Heart right ventricle (tissue), 16 donors: ENCODE data around the gene MRAS. TPM values are rescaled to one million over a fixed set of nuclear protein-coding genes. Genes with fewer than 3 reads are reported as not detected.

Source experiments
- ATAC-seq, 8 donors: fragments of 200-7000 bp; cut with Tn5 transposase; one replicate each; pipeline ENCODE4 v1.9.1; 2020; ENCODE audit warnings: mild to moderate bottlenecking in 8 of 8, moderate library complexity in 8 of 8, moderate number of reproducible peaks in 1 of 8
- DNase-seq, 2 donors: peaks; one replicate each; pipeline ENCODE4 v3.0.0-alpha.2; 2020
- H3K27ac ChIP-seq, 10 donors: fragments of 200-600 bp; sonication (generic) in 2 of 10; one replicate each; pipeline versions ENCODE4 v1.5.0 to v1.8.0; 2020 to 2022; ENCODE audit warnings: mild to moderate bottlenecking in 3 of 10
- H3K27me3 ChIP-seq, 7 donors: fragments of 200-600 bp; one replicate each; pipeline ENCODE4 v1.8.0; 2021 to 2022; ENCODE audit warnings: mild to moderate bottlenecking in 2 of 7
- H3K36me3 ChIP-seq, 9 donors: fragments of 200-600 bp; sonication (generic) in 1 of 9; one replicate each; pipeline versions ENCODE4 v1.5.0 to v1.8.0; 2020 to 2022; ENCODE audit warnings: mild to moderate bottlenecking in 2 of 9
- H3K4me1 ChIP-seq, 9 donors: fragments of 200-600 bp; sonication (generic) in 1 of 9; one replicate each; pipeline versions ENCODE4 v1.5.0 to v1.8.0; 2020 to 2022; ENCODE audit warnings: mild to moderate bottlenecking in 4 of 9
- H3K4me3 ChIP-seq, 10 donors: fragments of 200-600 bp; sonication (generic) in 2 of 10; one replicate each; pipeline versions ENCODE4 v1.5.0 to v1.8.0; 2020 to 2022; ENCODE audit warnings: mild to moderate bottlenecking in 7 of 10, moderate library complexity in 2 of 10
- H3K9me3 ChIP-seq, 11 donors: fragments of 200-600 bp in 10 of 11; sonication (generic) in 2 of 11; one replicate each; pipeline versions ENCODE4 v1.5.0 to v1.8.0; 2013 to 2022; ENCODE audit warnings: mild to moderate bottlenecking in 2 of 11, control low read depth in 1 of 11, moderate library complexity in 1 of 11
- WGBS, 2 donors: extraction: QIAGEN DNeasy Blood & Tissue Kit; methylation state at CpG; one replicate each; pipeline ENCODE4 v1.1.7; 2013; ENCODE audit warnings: inconsistent platforms in 1 of 2; 5-methylcytosine and 5-hydroxymethylcytosine counted together
- intact Hi-C, 10 donors: fragments of 100-400 bp; cut with DNase I; formaldehyde crosslinking; loops; one replicate each; pipeline versions ENCODE4 v1.11.1 to v1.14.2; 2022
- polyA plus RNA-seq, 2 donors: library from polyadenylated mRNA; stranded (reverse); fragments of 200-250 nt; gene quantifications; one replicate each; pipeline ENCODE4 v1.2.3, GENCODE V29; 2013
- total RNA-seq, 10 donors: library from RNA; stranded (reverse); fragmentation: NEBNext Ultra II Directional in 3 of 10; extraction: Animal tissue kit (Norgen Biotek cat#: 25700) in 3 of 10; gene quantifications; one replicate each; pipeline versions ENCODE4 v1.2.1 to v1.2.4, GENCODE V29; 2021 to 2023
- TF ChIP-seq, protein P1 (sequence below), 9 donors: fragments of 200-600 bp; sonication (generic) in 2 of 9; IDR thresholded peaks; one replicate each; pipeline versions ENCODE4 v1.5.0 to v1.8.0; 2021 to 2022; ENCODE audit warnings: antibody characterized with exemption in 9 of 9, mild to moderate bottlenecking in 5 of 9, moderate library complexity in 1 of 9
- donor health status: Arrhythmogenic right ventricular cardiomyopathy.
- donor health status: ischemic (EF 13 %, LVEDD 7.1; RV severe dilation, severe dysfunction).
- donor health status: healthy with polysubstance abuse.
- donor health status: DM: no; HTN: yes; CAD: no.
- donor health status: DM: no; HTN: no; CAD: no.
- donor health status: ischemic (EF 25% LVEDD 6.9; RV normal size, moderate dysfunction).
- donor health status: ischemic (EF 25% LVEDD 5.7; RV mildly dilated, moderate dysfunction).
- donor health status: healthy.
- donor health status: DM: yes; HTN: yes; CAD: no.
- donor health status: Ischemic cardiomyopathy.
- donor health status: ischemic (EF 35%, LVEDD 5.7; RV mildly dilated, moderate dysfunction).
- donor health status: nonischemic (EF 11% LVEDD 7.7; RV severe dilation, severe dysfunction).
- donor health status: DM: yes; HTN: yes; CAD: no.
- donor health status: PGD.
- donor health status: ischemic (EF 29% LVEDD 5.4; RV normal size, mild dysfunction).
- donor health status: nonischemic (EF 23%, LVEDD 6.1; RV moderate dilation, normal function).

MRAS gene
- total and polyA plus RNA-seq, 12 donors: 78.6 to 381 (median 256) TPM

- Histone ChIP-seq H3K27me3 (no peaks in the 10 kb centered on the region), H3K36me3 (no peaks in the 10 kb centered on the region), H3K4me3 (no peak overlapping the region), H3K9me3 (no peaks in the 10 kb centered on the region), H3K4me1 (no peaks in the 10 kb centered on the region), H3K27ac (no peak overlapping the region)
- ATAC-seq: no peak
- TF ChIP-seq, protein P1, sequence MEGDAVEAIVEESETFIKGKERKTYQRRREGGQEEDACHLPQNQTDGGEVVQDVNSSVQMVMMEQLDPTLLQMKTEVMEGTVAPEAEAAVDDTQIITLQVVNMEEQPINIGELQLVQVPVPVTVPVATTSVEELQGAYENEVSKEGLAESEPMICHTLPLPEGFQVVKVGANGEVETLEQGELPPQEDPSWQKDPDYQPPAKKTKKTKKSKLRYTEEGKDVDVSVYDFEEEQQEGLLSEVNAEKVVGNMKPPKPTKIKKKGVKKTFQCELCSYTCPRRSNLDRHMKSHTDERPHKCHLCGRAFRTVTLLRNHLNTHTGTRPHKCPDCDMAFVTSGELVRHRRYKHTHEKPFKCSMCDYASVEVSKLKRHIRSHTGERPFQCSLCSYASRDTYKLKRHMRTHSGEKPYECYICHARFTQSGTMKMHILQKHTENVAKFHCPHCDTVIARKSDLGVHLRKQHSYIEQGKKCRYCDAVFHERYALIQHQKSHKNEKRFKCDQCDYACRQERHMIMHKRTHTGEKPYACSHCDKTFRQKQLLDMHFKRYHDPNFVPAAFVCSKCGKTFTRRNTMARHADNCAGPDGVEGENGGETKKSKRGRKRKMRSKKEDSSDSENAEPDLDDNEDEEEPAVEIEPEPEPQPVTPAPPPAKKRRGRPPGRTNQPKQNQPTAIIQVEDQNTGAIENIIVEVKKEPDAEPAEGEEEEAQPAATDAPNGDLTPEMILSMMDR (IDR thresholded peaks at IDR 0.05): no peak
- intact Hi-C loops: no loop called here
- 90 to 98% methylated on average over 1 of the region's 1 CpG for WGBS, 2 donors
- no peak for DNase-seq
These were observed 30.7 kb upstream of the MRAS start for GRCh38 chr3:138317687-138318086.

- 65 to 69% methylated on average over 4 of the region's 4 CpGs for WGBS, 2 donors
- H3K27ac ChIP-seq: no peak overlapping the region
- DNase-seq (no peak), ATAC-seq (no peak)
- no peaks in the 10 kb centered on the region for H3K36me3 ChIP-seq
- H3K9me3 ChIP-seq: no peaks in the 10 kb centered on the region
- H3K4me3 ChIP-seq: no peak overlapping the region
- H3K4me1 ChIP-seq: peaks cover 0 to 21% (median 14%) of the 10 kb centered on the region in 9 donors
- TF ChIP-seq, protein P1 (IDR thresholded peaks at IDR 0.05): no peak
- peaks cover 0 to 6% (median 0%) of the 10 kb centered on the region in 7 donors for H3K27me3 ChIP-seq
- intact Hi-C loops: no loop called here
These were observed 24.4 kb upstream of the MRAS start for GRCh38 chr3:138323971-138324370.

GRCh38 chr3:138325990-138326389, 22.4 kb upstream of the MRAS start:
- H3K36me3 ChIP-seq: no peaks in the 10 kb centered on the region
- DNase-seq: no peak
- no peak overlapping the region for H3K27ac ChIP-seq
- H3K9me3 ChIP-seq: no peaks in the 10 kb centered on the region
- H3K4me1 ChIP-seq: peaks cover 0 to 32% (median 14%) of the 10 kb centered on the region in 9 donors
- H3K4me3 ChIP-seq: no peak overlapping the region
- peaks cover 0 to 6% (median 0%) of the 10 kb centered on the region in 7 donors for H3K27me3 ChIP-seq
- TF ChIP-seq, protein P1 (IDR thresholded peaks at IDR 0.05): no peak
- intact Hi-C loops: no loop called here
- no peak for ATAC-seq

DNA sequence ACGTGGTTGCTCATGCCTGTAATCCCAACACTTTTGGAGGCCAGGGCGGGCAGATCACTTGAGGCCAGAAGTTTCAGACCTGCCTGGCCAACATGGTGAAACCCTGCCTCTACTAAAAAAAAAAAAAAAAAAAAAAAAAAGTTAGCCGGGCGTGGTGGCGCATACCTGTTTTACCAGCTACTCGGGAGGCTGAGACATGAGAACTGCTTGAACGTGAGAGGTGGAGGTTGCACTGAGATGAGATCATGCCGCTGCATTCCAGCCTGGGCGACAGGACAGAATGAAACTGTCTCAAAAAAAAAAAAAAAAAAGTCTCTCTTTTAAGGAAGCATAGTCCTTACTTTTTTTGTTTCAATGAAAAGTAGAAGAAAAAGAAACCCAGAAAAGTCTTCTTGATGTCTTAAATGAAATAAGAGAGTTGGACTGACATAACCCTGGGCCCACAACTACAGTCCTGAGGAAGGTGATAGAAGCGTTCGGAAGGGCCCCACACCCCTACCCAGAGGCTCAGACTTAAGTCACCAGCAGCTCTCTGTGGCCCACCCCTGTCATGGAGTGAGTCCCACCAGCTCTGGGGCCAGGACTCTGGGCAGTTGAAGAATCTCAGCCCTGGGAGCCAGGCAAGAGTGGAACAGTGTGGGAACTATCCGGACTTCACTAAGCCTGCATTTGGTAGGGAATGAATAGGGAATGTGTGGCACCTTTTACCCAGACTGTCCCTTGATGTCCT, 21.3 kb upstream of the MRAS start:
- no peak for DNase-seq
- Histone ChIP-seq H3K27me3 (peaks cover 0 to 6% (median 0%) of the 10 kb centered on the region in 7 donors), H3K9me3 (no peaks in the 10 kb centered on the region), H3K4me1 (peaks cover 0 to 32% (median 14%) of the 10 kb centered on the region in 9 donors), H3K4me3 (no peak overlapping the region), H3K27ac (no peak overlapping the region), H3K36me3 (no peaks in the 10 kb centered on the region)
- intact Hi-C loops: no loop called here
- 96% methylated on average over 12 of the region's 12 CpGs for WGBS, 2 donors
- ATAC-seq: no peak
- TF ChIP-seq, protein P1 (IDR thresholded peaks at IDR 0.05): no peak
